ENCODE measurements around the gene ISG15.

The ISG15 gene

DNA sequence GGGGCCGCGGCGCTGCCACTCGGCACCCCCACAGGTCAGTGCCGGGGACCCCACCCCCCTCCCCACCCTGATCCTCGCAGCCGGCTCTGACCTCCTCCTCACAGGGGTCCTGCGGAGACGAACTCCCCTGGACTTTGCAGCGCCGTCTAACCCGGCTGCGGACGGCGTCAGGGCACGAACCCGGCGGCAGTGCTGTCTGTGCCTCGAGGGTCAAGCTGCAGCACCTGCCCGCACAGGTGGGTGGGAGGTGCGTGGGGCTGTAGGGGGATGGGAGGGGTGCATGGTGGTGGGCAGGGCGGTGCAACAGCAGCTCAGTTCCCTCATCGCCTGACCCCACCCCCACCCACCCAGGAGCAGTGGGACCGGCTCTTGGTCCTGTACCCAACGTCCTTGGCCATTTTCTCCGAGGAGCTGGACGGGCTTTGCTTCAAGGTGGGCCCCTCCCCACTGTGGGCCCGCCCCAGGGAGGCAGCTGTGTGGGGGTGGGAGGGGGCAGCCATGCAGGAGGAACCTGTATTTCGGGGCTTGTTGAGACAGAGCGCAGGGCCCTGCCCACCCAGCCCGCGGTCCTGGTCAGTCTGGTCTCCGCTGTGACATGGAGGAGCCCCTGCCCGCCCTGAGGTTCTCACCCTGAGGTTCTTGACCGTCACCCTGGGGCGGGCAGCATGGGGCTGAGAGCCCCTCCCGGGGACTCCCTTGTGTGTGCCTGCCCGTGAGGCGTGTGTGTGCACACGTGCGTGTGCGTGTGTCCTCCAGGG lies 42.1 kb upstream of the ISG15 start:
- Histone ChIP-seq H3K27me3 (replicated peaks) (peaks cover 4% of the 10 kb centered on the region), H3K36me3 (replicated peaks) (no peaks in the 10 kb centered on the region), H3K27ac (no peak overlapping the region), H3K4me3 (ENCODE audit: low read depth, low read length) (no peak overlapping the region)
- TF ChIP-seq CTCF (IDR thresholded peaks at IDR 0.05; ENCODE audit: low read depth, low read length, missing control alignments) = no peak
- in situ Hi-C loops (cut with HindIII; ENCODE audit: low pct_ligation_motif_present, low sequenced_read_pairs) = no loop called here
- DNase-seq = no peak

DNA sequence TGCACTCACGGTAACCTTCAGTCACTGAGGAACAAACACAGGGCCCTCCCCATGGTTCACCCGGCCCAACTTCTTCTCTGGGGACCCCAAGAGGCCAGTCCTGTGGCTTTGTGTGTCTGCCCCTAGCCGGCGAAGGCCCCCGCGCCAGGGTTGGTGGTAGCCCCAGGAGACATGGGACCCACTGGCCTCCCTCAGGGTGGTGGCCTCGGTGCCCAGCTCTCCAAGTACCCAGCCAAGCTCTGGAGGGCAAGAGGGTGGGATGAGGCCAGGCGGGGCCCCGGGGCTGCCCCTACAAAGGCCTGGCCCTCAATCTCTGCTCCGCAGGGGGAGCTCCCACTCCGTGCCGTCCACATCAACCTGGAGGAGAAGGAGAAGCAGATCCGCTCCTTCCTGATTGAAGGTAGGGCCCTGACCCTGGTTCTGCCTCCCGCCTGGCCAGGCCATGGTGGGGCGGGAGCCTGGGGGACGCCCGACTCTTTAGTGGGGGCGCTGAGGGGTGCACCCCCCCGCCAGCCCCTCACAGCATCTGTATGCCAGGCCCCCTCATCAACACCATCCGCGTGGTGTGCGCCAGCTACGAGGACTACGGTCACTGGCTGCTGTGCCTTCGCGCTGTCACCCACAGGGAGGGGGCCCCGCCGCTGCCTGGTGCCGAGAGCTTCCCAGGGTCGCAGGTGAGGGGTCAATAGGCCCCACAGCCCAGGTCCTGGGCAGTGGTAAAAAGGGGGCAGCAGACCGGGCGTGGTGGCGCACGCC lies 41.4 kb upstream of the ISG15 start:
- no peak for DNase-seq
- peaks cover 4% of the 10 kb centered on the region for H3K27me3 ChIP-seq (replicated peaks)
- H3K36me3 ChIP-seq (replicated peaks) = no peaks in the 10 kb centered on the region
- no peak for TF ChIP-seq CTCF (IDR thresholded peaks at IDR 0.05; ENCODE audit: low read depth, low read length, missing control alignments)
- no peak overlapping the region for H3K27ac ChIP-seq
- in situ Hi-C loops (cut with HindIII; ENCODE audit: low pct_ligation_motif_present, low sequenced_read_pairs) = no loop called here
- no peak overlapping the region for H3K4me3 ChIP-seq (ENCODE audit: low read depth, low read length)

DNA sequence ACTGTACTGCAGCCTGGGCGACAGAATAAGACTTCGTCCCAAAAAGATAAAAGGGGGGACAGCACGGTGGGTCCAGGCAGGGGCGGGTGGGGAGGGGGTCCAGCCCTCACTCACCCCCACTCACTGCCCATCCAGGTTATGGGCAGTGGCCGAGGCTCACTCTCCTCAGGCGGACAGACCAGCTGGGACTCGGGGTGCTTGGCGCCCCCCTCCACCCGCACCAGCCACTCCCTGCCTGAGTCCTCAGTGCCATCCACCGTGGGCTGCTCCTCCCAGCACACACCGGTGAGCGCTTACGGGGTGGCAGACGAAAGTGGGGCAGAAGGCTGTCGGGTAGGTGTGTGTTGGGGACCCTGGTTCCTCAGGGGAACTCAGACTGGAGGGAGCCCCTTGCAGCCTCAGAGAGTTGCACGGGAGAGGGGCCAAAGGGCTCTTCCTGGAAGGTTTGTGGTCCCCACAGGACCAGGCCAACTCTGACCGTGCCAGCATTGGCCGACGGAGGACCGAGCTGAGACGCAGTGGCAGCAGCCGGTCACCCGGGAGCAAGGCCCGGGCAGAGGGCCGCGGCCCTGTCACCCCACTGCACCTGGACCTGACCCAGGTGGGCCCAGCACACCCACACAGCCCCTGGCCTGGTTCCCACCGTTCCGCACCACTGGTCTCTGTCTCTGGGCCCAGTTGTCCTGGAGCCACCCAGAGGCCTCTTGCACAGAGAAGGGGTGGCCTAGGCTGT lies 40.4 kb upstream of the ISG15 start:
- peaks cover 4% of the 10 kb centered on the region for H3K27me3 ChIP-seq (replicated peaks)
- no peak for DNase-seq
- no peak overlapping the region for H3K27ac ChIP-seq
- no peaks in the 10 kb centered on the region for H3K36me3 ChIP-seq (replicated peaks)
- no peak for TF ChIP-seq CTCF (IDR thresholded peaks at IDR 0.05; ENCODE audit: low read depth, low read length, missing control alignments)
- no peak overlapping the region for H3K4me3 ChIP-seq (ENCODE audit: low read depth, low read length)
- in situ Hi-C loops (cut with HindIII; ENCODE audit: low pct_ligation_motif_present, low sequenced_read_pairs) = no loop called here

- no peak for TF ChIP-seq CTCF (IDR thresholded peaks at IDR 0.05; ENCODE audit: low read depth, low read length, missing control alignments)
- Histone ChIP-seq H3K36me3 (replicated peaks) (no peaks in the 10 kb centered on the region), H3K27ac (no peak overlapping the region), H3K27me3 (replicated peaks) (peaks cover 4% of the 10 kb centered on the region), H3K4me3 (ENCODE audit: low read depth, low read length) (no peak overlapping the region)
- in situ Hi-C loops (cut with HindIII; ENCODE audit: low pct_ligation_motif_present, low sequenced_read_pairs) = no loop called here
- no peak for DNase-seq
Measured at GRCh38 chr1:973459-974292, 39.6 kb upstream of the ISG15 start.

- Histone ChIP-seq H3K27me3 (replicated peaks) (peaks cover 4% of the 10 kb centered on the region), H3K27ac (no peak overlapping the region), H3K36me3 (replicated peaks) (no peaks in the 10 kb centered on the region), H3K4me3 (ENCODE audit: low read depth, low read length) (no peak overlapping the region)
- in situ Hi-C loops (cut with HindIII; ENCODE audit: low pct_ligation_motif_present, low sequenced_read_pairs) = no loop called here
- DNase-seq = no peak
- TF ChIP-seq CTCF (IDR thresholded peaks at IDR 0.05; ENCODE audit: low read depth, low read length, missing control alignments) = no peak
Measured at GRCh38 chr1:974293-974640, 39.0 kb upstream of the ISG15 start.
